RWPE2 (cell line): ENCODE results near the gene CRYGN.

Source experiments
- ATAC-seq: fragments of 200-7000 bp; cut with Tn5 transposase; 3 replicates; pipeline ENCODE4 v1.9.1; 2021; ENCODE audit warnings: low read depth
- DNase-seq: peaks from one replicate; pipeline ENCODE4 v3.0.0-alpha.2; 2020; ENCODE audit warnings: low spot score
- H3K27ac ChIP-seq: fragments of 450-650 bp; 2 replicates; pipeline ENCODE4 v1.5.1; 2017; ENCODE audit warnings: mild to moderate bottlenecking; ENCODE audit not compliant: poor library complexity, severe bottlenecking
- H3K27me3 ChIP-seq: fragments of 250-450 bp; sonication (Bioruptor Pico); 2 replicates; pipeline ENCODE4 v1.5.1; 2021; ENCODE audit warnings: mild to moderate bottlenecking, moderate library complexity; ENCODE audit not compliant: insufficient read depth, poor library complexity, severe bottlenecking
- H3K36me3 ChIP-seq: fragments of 250-450 bp; sonication (Bioruptor Pico); 2 replicates; pipeline ENCODE4 v1.5.1; 2020; ENCODE audit warnings: low read depth, mild to moderate bottlenecking, moderate library complexity
- H3K4me1 ChIP-seq: fragments of 250-450 bp; sonication (Bioruptor Pico); 2 replicates; pipeline ENCODE4 v1.5.1; 2021; ENCODE audit warnings: mild to moderate bottlenecking, moderate library complexity; ENCODE audit not compliant: insufficient read depth, poor library complexity, severe bottlenecking
- H3K4me3 ChIP-seq: fragments of 250-450 bp; sonication (Bioruptor Pico); 2 replicates; pipeline ENCODE4 v1.5.1; 2021; ENCODE audit warnings: mild to moderate bottlenecking, moderate library complexity; ENCODE audit not compliant: severe bottlenecking
- H3K9me3 ChIP-seq: fragments of 250-450 bp; sonication (Bioruptor Pico); 2 replicates; pipeline ENCODE4 v1.5.1; 2021; ENCODE audit warnings: mild to moderate bottlenecking, moderate library complexity; ENCODE audit not compliant: severe bottlenecking
- TF ChIP-seq, protein P1 (sequence below): fragments of 450-650 bp; IDR thresholded peaks from one replicate; pipeline ENCODE4 v1.5.1; 2017; ENCODE audit warnings: mild to moderate bottlenecking, moderate library complexity; ENCODE audit not compliant: poor library complexity, severe bottlenecking

The CRYGN gene

DNA sequence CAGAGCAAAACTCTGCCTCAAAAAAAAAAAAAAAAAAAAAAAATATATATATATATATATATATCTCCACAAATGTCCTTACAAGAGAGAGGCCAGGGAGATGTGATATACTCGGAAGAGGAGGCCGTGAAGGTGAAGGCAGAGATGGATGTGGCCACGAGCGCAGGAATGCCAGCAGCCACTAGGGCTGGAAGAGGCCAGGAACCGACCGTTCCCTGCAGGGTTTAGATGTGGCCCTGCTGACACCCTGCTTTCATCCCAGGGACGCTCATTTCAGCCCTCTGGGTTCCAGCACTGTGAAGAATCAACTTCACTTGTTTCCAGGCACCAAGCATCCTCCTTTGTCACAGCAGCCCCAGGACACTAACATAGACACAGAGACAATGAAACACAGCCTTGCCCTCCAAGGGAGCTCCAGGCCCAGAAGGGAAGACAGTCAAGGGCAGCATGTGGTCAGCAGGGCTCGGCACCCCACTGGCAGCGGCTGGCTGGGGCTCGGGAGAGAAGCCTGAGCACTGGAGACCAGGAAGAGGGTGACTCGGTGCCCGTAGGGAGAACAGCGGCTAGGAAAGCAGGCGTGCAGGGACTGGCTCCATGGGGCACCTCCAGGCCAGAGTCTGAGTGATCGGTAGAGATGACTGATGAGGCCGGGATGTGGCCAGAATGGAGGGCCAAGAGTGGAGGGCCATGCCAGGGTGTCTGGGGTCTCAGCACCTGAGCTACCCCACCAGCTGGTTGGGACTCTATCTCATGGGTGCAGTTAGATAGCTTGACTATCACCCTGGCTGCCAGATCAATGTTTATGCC is 37.7 kb downstream of the CRYGN start:
- H3K9me3 ChIP-seq: no peaks in the 10 kb centered on the region
- H3K27ac ChIP-seq: no peak overlapping the region
- no peak overlapping the region for H3K4me3 ChIP-seq
- ATAC-seq (no peak), DNase-seq (no peak)
- TF ChIP-seq, protein P1, sequence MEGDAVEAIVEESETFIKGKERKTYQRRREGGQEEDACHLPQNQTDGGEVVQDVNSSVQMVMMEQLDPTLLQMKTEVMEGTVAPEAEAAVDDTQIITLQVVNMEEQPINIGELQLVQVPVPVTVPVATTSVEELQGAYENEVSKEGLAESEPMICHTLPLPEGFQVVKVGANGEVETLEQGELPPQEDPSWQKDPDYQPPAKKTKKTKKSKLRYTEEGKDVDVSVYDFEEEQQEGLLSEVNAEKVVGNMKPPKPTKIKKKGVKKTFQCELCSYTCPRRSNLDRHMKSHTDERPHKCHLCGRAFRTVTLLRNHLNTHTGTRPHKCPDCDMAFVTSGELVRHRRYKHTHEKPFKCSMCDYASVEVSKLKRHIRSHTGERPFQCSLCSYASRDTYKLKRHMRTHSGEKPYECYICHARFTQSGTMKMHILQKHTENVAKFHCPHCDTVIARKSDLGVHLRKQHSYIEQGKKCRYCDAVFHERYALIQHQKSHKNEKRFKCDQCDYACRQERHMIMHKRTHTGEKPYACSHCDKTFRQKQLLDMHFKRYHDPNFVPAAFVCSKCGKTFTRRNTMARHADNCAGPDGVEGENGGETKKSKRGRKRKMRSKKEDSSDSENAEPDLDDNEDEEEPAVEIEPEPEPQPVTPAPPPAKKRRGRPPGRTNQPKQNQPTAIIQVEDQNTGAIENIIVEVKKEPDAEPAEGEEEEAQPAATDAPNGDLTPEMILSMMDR: no peak
- no peaks in the 10 kb centered on the region for H3K27me3 ChIP-seq
- H3K4me1 ChIP-seq: no peaks in the 10 kb centered on the region
- no peaks in the 10 kb centered on the region for H3K36me3 ChIP-seq

DNA sequence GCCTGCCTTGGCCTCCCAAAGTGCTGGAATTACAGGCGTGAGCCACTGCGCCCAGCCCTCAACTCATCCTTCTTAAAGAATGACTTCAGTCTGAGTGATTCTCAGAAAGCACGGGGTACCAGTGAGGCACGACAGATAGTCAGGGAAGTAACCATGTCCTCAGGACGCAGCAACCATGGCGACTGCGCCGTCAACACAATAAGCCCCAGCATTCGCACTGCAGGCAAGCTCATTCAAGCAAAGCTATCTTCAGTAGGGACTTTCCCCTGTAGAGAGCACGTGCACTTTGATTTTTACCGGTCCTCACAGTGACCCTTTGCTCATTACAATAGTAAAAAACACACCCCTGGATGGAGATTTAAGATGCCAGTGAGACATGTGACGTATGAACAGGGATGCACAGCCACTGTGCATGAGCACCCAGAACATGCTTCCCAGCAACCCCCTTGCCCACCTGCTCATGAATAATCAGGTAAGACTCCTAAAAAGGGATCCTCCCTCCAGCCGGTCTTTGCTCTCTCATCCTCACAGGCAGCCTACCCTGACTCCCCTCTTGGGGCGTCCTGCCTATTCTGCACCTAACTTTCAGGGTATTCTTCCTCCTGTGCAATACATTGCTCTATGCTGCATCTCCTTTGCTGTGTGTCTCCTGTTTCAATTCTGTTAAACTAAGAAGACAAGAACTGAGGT is 39.2 kb downstream of the CRYGN start:
- TF ChIP-seq, protein P1: no peak
- Histone ChIP-seq H3K4me3 (no peak overlapping the region), H3K9me3 (no peaks in the 10 kb centered on the region), H3K27ac (no peak overlapping the region), H3K36me3 (no peaks in the 10 kb centered on the region), H3K27me3 (no peaks in the 10 kb centered on the region), H3K4me1 (no peaks in the 10 kb centered on the region)
- ATAC-seq (no peak), DNase-seq (no peak)

DNA sequence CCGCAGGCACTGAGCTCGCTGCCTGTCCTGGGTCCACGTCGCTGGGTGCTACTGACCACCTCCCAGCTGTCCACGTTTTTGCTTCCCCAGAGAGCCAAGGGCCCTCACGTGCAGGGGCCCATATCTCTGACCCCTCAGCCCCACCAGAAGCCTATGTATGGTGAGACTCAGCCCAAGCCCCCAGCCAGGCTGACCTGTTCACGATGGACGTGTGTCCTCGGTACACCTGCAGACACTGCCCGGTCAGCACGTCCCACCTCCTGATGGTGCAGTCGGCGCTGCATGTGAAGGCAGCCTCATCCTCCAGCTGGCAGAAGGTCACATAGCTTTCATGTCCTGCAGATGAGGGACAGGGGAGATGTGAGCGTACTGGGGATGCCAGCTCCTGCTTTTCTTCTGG is 40.0 kb downstream of the CRYGN start:
- no peak overlapping the region for H3K27ac ChIP-seq

DNA sequence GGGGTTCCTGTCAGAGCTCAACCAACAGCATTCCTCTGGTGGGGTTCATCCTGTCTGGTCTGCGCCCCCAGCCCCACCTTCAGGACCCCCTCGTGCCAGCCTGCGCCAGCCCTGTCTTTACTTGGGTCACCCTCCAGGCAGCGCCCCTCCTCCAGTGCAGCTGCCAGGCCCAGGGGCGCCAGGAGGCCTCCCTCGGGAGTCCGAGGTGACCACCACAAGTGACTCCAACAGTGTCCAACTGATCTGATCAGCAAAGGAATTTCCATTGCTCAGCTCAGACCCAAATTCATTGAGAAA is 40.7 kb downstream of the CRYGN start:
- Histone ChIP-seq H3K27ac (no peak overlapping the region), H3K9me3 (no peaks in the 10 kb centered on the region), H3K27me3 (no peaks in the 10 kb centered on the region), H3K4me3 (no peak overlapping the region), H3K4me1 (no peaks in the 10 kb centered on the region), H3K36me3 (no peaks in the 10 kb centered on the region)
- ATAC-seq (no peak), DNase-seq (no peak)
- TF ChIP-seq, protein P1: no peak

More for the DNA sequence above, 40.0 kb downstream of the CRYGN start:
- Histone ChIP-seq H3K36me3 (no peaks in the 10 kb centered on the region), H3K9me3 (no peaks in the 10 kb centered on the region), H3K4me1 (no peaks in the 10 kb centered on the region), H3K4me3 (no peak overlapping the region), H3K27me3 (no peaks in the 10 kb centered on the region)
- TF ChIP-seq, protein P1: no peak
- no peak for ATAC-seq
- no peak for DNase-seq
